HepG2 (cell line): ENCODE results near the gene TAF3. TPM values are rescaled to one million over a fixed set of nuclear protein-coding genes. Genes with fewer than 3 reads are reported as not detected.

ENCODE experiments used
- ATAC-seq: fragments of 200-7000 bp; cut with Tn5 transposase; 3 replicates; pipeline ENCODE4 v1.9.1; 2020; ENCODE audit warnings: mild to moderate bottlenecking, moderate library complexity
- BruUV-seq: library from RNA; stranded (reverse); fragments of 400-500 nt; replicated peaks from 2 replicates; lab custom pipeline; 2021; lab: Mats Ljungman, UMichigan
- CTCF ChIA-PET: fragments of 300-600 bp; formaldehyde crosslinking; extraction: SDS; loops from one replicate; lab custom pipeline; 2021; ENCODE audit warnings: low total read pairs, inconsistent platforms, low intra/inter-chr PET ratio; lab: Yijun Ruan, JAX
- POLR2A ChIA-PET: fragments of 350-600 bp; sonication (Branson Sonifier 250); formaldehyde crosslinking; loops from one replicate; lab custom pipeline; 2020; ENCODE audit warnings: antibody characterized with exemption, inconsistent platforms; lab: Yijun Ruan, JAX
- DNase-seq: peaks from one replicate; pipeline ENCODE4 v3.0.0-alpha.2; 2015; ENCODE audit warnings: low spot score
- FAIRE-seq: peaks from 3 replicates; lab custom pipeline; 2011; peaks lifted over from hg19 to GRCh38; lab: Jason Lieb, UNC
- H2AFZ ChIP-seq: one replicate; pipeline ENCODE4 v1.6.1; 2011; ENCODE audit warnings: low read length, inconsistent platforms
- H3K27ac ChIP-seq: fragments of 300-600 bp; 3 replicates; pipeline ENCODE4 v1.8.0; 2011; ENCODE audit warnings: mixed run types, mild to moderate bottlenecking, mixed read lengths, low read length, inconsistent platforms; ENCODE audit not compliant: insufficient read depth; ENCODE audit errors: extremely low read length
- H3K27me3 ChIP-seq, 2 experiments: fragments of 200-600 bp in 1 of 2; 2 replicates in 1 of 2; 3 replicates in 1 of 2; pipeline versions ENCODE4 v1.6.0 to v1.8.0; 2011; ENCODE audit warnings: low read length in 2 of 2, mild to moderate bottlenecking in 2 of 2, moderate library complexity in 2 of 2, inconsistent platforms in 1 of 2; ENCODE audit not compliant: insufficient read depth in 2 of 2, control insufficient read depth in 1 of 2
- H3K36me3 ChIP-seq, 2 experiments: fragments of 200-600 bp in 1 of 2; replicated peaks in 1 of 2; 2 replicates in 1 of 2; 3 replicates in 1 of 2; pipeline versions ENCODE4 v1.5.1 to v1.8.0; 2011; ENCODE audit warnings: low read length in 2 of 2, inconsistent platforms in 1 of 2; ENCODE audit not compliant: insufficient read depth in 2 of 2, control insufficient read depth in 1 of 2
- H3K4me1 ChIP-seq: 2 replicates; pipeline ENCODE4 v1.5.1; 2012; ENCODE audit warnings: low read length, inconsistent platforms; ENCODE audit not compliant: insufficient read depth
- H3K4me2 ChIP-seq: 2 replicates; pipeline ENCODE4 v1.6.0; 2011; ENCODE audit warnings: low read depth, low read length, inconsistent platforms
- H3K4me3 ChIP-seq, 3 experiments: fragments of 200-600 bp in 1 of 3; sonication (generic), shearing (Covaris generic) in 1 of 3; replicated peaks in 1 of 3; 2 replicates each; pipeline ENCODE4 v1.5.1; 2011 to 2016; ENCODE audit warnings: low read length in 3 of 3, inconsistent platforms in 2 of 3, low read depth in 2 of 3, mild to moderate bottlenecking in 2 of 3, control low read depth in 1 of 3, mixed read lengths in 1 of 3; ENCODE audit not compliant: insufficient read depth in 1 of 3
- H3K79me2 ChIP-seq: one replicate; pipeline ENCODE4 v1.6.1; 2011; ENCODE audit warnings: low read length, inconsistent platforms; ENCODE audit not compliant: insufficient read depth
- H3K9ac ChIP-seq: 2 replicates; pipeline ENCODE4 v1.6.0; 2011; ENCODE audit warnings: mild to moderate bottlenecking, low read depth, low read length, inconsistent platforms; ENCODE audit not compliant: insufficient read depth
- H3K9me3 ChIP-seq: 2 replicates; pipeline ENCODE4 v1.5.1; 2012; ENCODE audit warnings: mild to moderate bottlenecking, low read length
- H4K20me1 ChIP-seq: 2 replicates; pipeline ENCODE4 v1.6.0; 2011; ENCODE audit warnings: inconsistent platforms, mild to moderate bottlenecking, low read length, moderate library complexity; ENCODE audit not compliant: insufficient read depth
- GTF2F1 ChIP-seq: fragments of 150-350 bp; IDR thresholded peaks from 2 replicates; pipeline ENCODE4 v1.6.1; 2014; ENCODE audit warnings: low read length
- JUND ChIP-seq: sonication (generic); formaldehyde crosslinking; IDR thresholded peaks from 2 replicates; pipeline ENCODE4 v1.8.0; 2022; ENCODE audit warnings: mild to moderate bottlenecking, missing genetic modification reagents
- KAT2B ChIP-seq: fragments of 150-350 bp; IDR thresholded peaks from 2 replicates; pipeline ENCODE4 v1.6.1; 2014; ENCODE audit warnings: low read depth, low read length, borderline replicate concordance
- NFRKB ChIP-seq: fragments of 450-650 bp; IDR thresholded peaks from 2 replicates; pipeline ENCODE4 v1.6.1; 2017
- SMARCE1 ChIP-seq: fragments of 450-650 bp; IDR thresholded peaks from 2 replicates; pipeline ENCODE4 v1.6.1; 2017; ENCODE audit warnings: borderline replicate concordance
- SRF ChIP-seq: IDR thresholded peaks from 2 replicates; pipeline ENCODE4 v1.6.1; 2011; ENCODE audit warnings: mild to moderate bottlenecking, low read depth, low read length, moderate library complexity
- ZNF331 ChIP-seq: sonication (generic); formaldehyde crosslinking; IDR thresholded peaks from 2 replicates; pipeline ENCODE4 v1.4.0; 2020; ENCODE audit warnings: missing genetic modification reagents
- ZNF569 ChIP-seq: sonication (generic); formaldehyde crosslinking; IDR thresholded peaks from 2 replicates; pipeline ENCODE4 v1.5.0; 2020; ENCODE audit warnings: mild to moderate bottlenecking, missing genetic modification reagents, moderate library complexity, borderline replicate concordance
- WGBS: methylation state at CpG from one replicate; pipeline ENCODE4 v1.1.6; 2017; ENCODE audit warnings: low lambda C conversion rate; 5-methylcytosine and 5-hydroxymethylcytosine counted together
- in situ Hi-C: cut with HindIII; loops from 2 replicates; pipeline ENCODE4 v1.10.0; 2017; ENCODE audit warnings: low pct_unique_long_range_greater_than_20kb; ENCODE audit not compliant: extremely low pct_ligation_motif_present
- intact Hi-C: fragments of 100-400 bp; cut with micrococcal nuclease; formaldehyde crosslinking; loops from one replicate; pipeline ENCODE4 v1.10.0; 2022; ENCODE audit not compliant: unreplicated experiment
- polyA plus RNA-seq, 8 experiments: library from polyadenylated mRNA; depleted of rRNA in 3 of 8; stranded (reverse) in 7 of 8; unstranded in 1 of 8; fragments of >200 nt; fragmentation: Illumina TruSeq in 4 of 8; extraction: Trizol in 4 of 8; gene quantifications; 2 replicates each; pipeline versions ENCODE4 v1.2.1 to v1.2.3, GENCODE V29; 2011 to 2016; ENCODE audit warnings: low read depth in 4 of 8, missing spikeins in 1 of 8, mixed read lengths in 1 of 8; ENCODE audit not compliant: insufficient read depth in 1 of 8
- total RNA-seq, 5 experiments: library from RNA; depleted of rRNA; stranded (reverse); fragments of >200 nt; fragmentation: Illumina TruSeq; extraction: Trizol; gene quantifications; 2 replicates each; pipeline ENCODE4 v1.2.3, GENCODE V29; 2016; ENCODE audit warnings: low read depth in 1 of 5
- TF ChIP-seq, protein P1 (sequence below): sonication (generic); formaldehyde crosslinking; IDR thresholded peaks from 2 replicates; pipeline ENCODE4 v1.4.0; 2020; ENCODE audit warnings: missing genetic modification reagents, mild to moderate bottlenecking, borderline replicate concordance
- TF ChIP-seq, protein P2 (sequence below): sonication (generic); formaldehyde crosslinking; IDR thresholded peaks from 2 replicates; pipeline ENCODE4 v1.4.0; 2020; ENCODE audit warnings: mild to moderate bottlenecking, missing genetic modification reagents
- TF ChIP-seq, protein P3 (sequence below): IDR thresholded peaks from 2 replicates; pipeline ENCODE4 v1.6.1; 2016; ENCODE audit warnings: missing biosample characterization, missing genetic modification reagents, low read depth
- TF ChIP-seq, protein P4 (sequence below), 2 experiments: IDR thresholded peaks; 2 replicates each; pipeline ENCODE4 v1.6.1; 2011 to 2012; ENCODE audit warnings: low read length in 2 of 2, borderline replicate concordance in 1 of 2, low read depth in 1 of 2, mild to moderate bottlenecking in 1 of 2, moderate library complexity in 1 of 2
- TF ChIP-seq, protein P5 (sequence below): IDR thresholded peaks from 2 replicates; pipeline ENCODE4 v1.6.1; 2016; ENCODE audit warnings: control low read depth

TAF3 gene
- total and polyA plus RNA-seq, 2 of the 13 experiments (the other 11 are each of a cell fraction or from before 2014, with no cell fraction given), result 1.7 to 2.9 TPM

DNA sequence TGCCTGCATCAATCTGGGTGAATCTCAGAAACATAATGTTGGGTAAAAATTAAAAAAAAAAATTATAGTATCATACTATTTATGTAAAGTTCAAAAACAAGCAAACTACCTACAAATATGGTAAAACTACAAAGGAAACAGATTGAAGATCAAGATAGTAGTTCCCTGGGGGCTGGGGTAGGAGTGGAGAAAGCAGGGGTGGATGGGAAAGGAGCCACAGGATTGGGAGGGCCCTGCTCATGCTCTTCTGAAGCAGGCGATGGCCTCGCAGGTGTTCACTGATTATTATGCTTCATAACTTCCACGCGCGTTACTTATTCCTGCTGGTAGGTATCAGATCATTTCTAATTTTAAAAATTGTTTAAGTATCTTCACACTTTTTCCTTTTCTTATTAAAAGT is 140.1 kb downstream of the TAF3 start (continued):
- TF ChIP-seq, protein P1, sequence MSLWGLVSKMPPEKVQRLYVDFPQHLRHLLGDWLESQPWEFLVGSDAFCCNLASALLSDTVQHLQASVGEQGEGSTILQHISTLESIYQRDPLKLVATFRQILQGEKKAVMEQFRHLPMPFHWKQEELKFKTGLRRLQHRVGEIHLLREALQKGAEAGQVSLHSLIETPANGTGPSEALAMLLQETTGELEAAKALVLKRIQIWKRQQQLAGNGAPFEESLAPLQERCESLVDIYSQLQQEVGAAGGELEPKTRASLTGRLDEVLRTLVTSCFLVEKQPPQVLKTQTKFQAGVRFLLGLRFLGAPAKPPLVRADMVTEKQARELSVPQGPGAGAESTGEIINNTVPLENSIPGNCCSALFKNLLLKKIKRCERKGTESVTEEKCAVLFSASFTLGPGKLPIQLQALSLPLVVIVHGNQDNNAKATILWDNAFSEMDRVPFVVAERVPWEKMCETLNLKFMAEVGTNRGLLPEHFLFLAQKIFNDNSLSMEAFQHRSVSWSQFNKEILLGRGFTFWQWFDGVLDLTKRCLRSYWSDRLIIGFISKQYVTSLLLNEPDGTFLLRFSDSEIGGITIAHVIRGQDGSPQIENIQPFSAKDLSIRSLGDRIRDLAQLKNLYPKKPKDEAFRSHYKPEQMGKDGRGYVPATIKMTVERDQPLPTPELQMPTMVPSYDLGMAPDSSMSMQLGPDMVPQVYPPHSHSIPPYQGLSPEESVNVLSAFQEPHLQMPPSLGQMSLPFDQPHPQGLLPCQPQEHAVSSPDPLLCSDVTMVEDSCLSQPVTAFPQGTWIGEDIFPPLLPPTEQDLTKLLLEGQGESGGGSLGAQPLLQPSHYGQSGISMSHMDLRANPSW (CRISPR knock-in tag), result no peak
- no peak for TF ChIP-seq NFRKB
- no peak for TF ChIP-seq JUND (CRISPR knock-in tag)
- TF ChIP-seq, protein P2, sequence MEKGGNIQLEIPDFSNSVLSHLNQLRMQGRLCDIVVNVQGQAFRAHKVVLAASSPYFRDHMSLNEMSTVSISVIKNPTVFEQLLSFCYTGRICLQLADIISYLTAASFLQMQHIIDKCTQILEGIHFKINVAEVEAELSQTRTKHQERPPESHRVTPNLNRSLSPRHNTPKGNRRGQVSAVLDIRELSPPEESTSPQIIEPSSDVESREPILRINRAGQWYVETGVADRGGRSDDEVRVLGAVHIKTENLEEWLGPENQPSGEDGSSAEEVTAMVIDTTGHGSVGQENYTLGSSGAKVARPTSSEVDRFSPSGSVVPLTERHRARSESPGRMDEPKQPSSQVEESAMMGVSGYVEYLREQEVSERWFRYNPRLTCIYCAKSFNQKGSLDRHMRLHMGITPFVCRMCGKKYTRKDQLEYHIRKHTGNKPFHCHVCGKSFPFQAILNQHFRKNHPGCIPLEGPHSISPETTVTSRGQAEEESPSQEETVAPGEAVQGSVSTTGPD, result no peak
- no peak for TF ChIP-seq KAT2B

DNA sequence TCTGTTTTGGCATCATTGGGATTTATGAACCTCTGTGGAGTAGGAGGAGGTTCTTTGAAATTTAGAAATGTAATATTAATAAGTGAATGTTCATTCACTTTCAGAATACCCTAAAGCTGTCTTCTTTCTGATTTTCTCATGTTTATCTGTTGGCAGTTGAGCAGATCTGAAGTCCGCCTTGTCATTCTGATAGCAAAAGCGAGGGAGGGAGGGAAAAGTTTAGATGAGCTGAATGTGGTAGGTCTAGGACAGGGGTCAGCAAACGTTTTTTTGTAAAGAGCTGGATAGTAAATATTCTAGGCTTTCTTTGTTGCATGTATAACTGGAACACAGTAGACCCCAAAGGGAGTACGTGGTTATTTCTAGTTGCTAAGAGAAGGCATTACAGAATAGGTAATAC is 141.8 kb downstream of the TAF3 start:
- Histone ChIP-seq H2AFZ (no peak overlapping the region), H4K20me1 (no peaks in the 10 kb centered on the region), H3K27ac (no peak overlapping the region), H3K27me3 (no peaks in the 10 kb centered on the region; a peak in 1 of 5 replicates), H3K4me2 (no peak overlapping the region), H3K36me3 (peaks cover 3 to 11% of the 10 kb centered on the region in 2 experiments), H3K9me3 (no peaks in the 10 kb centered on the region), H3K79me2 (no peaks in the 10 kb centered on the region), H3K4me1 (peaks cover 8% of the 10 kb centered on the region), H3K4me3 (no peak overlapping the region), H3K9ac (no peak overlapping the region)
- no peak for FAIRE-seq
- WGBS, result 74% methylated on average over 4 of the region's 4 CpGs
- intact Hi-C loops (no loop called here), in situ Hi-C loops (no loop called here)
- no peak for ATAC-seq
- BruUV-seq, result no TSS peak
- CTCF ChIA-PET, result no interaction called here
- DNase-seq, result no peak
- POLR2A ChIA-PET, result no interaction called here
- no peak for TF ChIP-seq ZNF569
- no peak for TF ChIP-seq SMARCE1
- TF ChIP-seq, protein P3, sequence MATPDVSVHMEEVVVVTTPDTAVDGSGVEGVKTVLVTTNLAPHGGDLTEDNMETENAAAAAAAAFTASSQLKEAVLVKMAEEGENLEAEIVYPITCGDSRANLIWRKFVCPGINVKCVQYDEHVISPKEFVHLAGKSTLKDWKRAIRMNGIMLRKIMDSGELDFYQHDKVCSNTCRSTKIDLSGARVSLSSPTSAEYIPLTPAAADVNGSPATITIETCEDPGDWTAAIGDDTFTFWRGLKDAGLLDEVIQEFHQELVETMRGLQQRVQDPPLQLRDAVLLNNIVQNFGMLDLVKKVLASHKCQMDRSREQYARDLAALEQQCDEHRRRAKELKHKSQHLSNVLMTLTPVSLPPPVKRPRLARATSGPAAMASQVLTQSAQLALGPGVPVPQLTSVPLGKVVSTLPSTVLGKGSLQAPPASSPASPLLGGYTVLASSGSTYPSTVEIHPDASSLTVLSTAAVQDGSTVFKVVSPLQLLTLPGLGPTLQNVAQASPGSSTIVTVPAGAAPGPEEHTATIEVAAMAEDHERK, result no peak
- TF ChIP-seq, protein P4, sequence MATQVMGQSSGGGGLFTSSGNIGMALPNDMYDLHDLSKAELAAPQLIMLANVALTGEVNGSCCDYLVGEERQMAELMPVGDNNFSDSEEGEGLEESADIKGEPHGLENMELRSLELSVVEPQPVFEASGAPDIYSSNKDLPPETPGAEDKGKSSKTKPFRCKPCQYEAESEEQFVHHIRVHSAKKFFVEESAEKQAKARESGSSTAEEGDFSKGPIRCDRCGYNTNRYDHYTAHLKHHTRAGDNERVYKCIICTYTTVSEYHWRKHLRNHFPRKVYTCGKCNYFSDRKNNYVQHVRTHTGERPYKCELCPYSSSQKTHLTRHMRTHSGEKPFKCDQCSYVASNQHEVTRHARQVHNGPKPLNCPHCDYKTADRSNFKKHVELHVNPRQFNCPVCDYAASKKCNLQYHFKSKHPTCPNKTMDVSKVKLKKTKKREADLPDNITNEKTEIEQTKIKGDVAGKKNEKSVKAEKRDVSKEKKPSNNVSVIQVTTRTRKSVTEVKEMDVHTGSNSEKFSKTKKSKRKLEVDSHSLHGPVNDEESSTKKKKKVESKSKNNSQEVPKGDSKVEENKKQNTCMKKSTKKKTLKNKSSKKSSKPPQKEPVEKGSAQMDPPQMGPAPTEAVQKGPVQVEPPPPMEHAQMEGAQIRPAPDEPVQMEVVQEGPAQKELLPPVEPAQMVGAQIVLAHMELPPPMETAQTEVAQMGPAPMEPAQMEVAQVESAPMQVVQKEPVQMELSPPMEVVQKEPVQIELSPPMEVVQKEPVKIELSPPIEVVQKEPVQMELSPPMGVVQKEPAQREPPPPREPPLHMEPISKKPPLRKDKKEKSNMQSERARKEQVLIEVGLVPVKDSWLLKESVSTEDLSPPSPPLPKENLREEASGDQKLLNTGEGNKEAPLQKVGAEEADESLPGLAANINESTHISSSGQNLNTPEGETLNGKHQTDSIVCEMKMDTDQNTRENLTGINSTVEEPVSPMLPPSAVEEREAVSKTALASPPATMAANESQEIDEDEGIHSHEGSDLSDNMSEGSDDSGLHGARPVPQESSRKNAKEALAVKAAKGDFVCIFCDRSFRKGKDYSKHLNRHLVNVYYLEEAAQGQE (IDR thresholded peaks at IDR 0.05; ENCODE audit: borderline replicate concordance in 1 of 2, low read depth in 1 of 2, low read length in 2 of 2), result no peak
- TF ChIP-seq ZNF331, result no peak
- TF ChIP-seq, protein P5, sequence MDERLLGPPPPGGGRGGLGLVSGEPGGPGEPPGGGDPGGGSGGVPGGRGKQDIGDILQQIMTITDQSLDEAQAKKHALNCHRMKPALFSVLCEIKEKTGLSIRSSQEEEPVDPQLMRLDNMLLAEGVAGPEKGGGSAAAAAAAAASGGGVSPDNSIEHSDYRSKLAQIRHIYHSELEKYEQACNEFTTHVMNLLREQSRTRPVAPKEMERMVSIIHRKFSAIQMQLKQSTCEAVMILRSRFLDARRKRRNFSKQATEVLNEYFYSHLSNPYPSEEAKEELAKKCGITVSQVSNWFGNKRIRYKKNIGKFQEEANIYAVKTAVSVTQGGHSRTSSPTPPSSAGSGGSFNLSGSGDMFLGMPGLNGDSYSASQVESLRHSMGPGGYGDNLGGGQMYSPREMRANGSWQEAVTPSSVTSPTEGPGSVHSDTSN (CRISPR knock-in tag), result no peak
- TF ChIP-seq SRF, result no peak
- no peak for TF ChIP-seq GTF2F1
